GM18502 (cell line): ENCODE data around the gene TMEM108.

ENCODE experiments used
- ATAC-seq: cut with Tn5 transposase; IDR thresholded peaks from one replicate; pipeline ENCODE4 v1.9.1; 2021; ENCODE audit warnings: mild to moderate bottlenecking; ENCODE audit not compliant: unreplicated experiment, poor library complexity

The TMEM108 gene

DNA sequence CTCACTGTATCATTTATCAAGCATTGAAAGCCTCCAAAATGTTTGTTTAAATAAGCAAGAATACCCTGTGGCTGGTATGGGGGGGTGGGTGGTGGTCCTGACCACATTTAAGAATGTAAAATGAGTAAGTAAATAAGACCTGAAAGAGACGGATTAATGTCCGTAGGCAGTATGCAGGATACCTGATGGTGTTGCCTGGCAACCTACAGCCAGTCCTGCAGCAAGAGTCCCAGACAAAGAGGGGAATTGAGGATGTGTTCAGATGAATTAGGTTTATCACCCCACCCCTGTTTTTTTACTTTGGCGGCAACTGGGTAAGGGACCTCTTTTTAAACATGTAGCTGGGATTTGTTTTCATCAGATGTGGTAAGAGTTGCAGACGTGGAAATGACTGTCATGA is 261.9 kb downstream of the TMEM108 start:
- no peak for ATAC-seq

DNA sequence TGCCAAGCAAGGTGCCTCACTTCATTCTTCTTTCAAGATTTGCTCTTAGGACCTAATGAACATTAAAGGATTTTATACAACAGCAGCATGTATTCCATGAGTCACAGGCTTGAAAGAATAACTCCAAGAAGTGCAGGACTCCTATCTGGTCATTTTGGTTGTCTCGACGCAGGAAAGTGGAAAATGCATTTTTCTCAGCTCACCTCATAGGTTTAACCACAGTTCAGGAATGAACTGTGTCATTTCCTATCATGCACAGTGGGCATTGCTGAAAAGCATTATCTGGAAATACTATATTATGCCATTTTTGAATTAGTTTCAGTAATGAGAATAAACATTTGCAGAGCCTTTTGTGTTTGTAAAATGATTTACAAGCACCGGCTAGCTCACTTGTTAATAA is 263.0 kb downstream of the TMEM108 start:
- no peak for ATAC-seq

DNA sequence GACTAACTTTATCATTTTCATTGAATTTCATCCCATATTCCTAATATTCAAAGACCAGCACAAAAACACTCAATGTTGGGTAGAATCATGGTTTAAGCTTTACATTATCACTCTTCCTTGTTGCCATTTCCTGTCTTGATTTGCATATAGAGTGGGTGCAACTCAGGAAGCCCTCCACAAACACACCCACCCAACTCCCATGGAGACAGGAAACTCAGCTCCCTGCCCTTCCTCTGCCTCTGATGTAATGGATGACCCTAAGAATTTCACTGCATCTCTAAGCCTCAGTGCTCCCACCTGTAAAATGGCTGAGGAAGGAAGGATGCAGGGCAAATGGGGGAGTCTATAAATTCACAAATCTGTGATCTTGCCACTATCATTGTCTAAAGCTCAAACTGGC is 263.5 kb downstream of the TMEM108 start:
- no peak for ATAC-seq

DNA sequence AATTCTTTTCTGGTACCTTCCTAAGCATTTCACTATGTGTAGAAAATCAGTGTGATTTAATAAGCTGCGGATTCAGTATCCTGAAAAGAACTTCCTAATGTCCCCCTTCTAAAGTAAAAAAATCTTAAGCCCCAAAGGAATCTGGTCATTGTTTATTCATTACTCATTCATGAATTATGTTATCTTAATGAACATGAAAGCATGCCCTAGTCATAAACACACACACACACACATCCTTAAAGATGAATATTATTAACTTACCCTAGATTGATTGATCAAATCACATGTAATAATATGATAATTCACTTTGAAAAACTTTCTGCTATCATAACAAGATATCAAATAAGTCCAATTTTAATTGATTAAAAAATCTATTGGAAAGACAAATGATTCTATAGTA is 265.2 kb downstream of the TMEM108 start:
- ATAC-seq = no peak

DNA sequence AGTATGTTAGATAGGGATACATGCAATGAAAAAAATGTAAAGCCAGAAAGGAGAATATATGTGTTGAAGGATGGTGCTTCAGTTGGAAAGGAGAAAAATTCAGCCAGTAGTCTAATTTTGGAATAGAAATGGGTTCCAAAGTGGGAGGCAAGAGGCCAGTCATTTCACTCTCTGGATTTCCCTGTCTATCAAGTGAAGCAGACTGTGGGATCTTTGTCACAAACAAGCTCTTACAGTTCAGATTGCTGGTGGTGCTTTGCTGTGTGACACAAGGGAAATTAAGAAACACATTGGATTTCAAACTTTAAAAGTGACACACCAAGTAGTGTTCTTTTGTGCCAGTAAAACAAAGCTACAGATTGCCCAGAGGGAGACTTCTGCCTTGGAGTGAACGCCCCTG is 279.7 kb downstream of the TMEM108 start:
- ATAC-seq = no peak

DNA sequence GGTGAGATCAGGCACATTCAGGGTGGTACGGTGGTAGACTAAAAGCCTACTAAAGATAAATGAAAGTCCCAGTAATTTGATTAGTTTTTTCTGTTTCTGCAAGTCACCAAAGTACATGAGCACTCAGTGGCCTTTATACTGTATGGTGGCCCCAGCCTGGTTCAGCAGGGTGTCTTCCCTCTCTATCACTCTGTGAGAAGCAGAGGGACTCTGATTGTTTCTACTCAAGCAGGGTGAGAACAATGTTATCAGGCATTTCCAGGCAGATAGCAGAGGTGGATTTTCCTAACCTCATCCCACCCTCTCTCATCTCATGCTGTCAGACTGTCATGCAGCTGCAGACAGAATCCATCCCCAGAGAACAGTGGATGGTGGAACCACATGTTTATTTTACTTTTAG is 290.2 kb downstream of the TMEM108 start:
- ATAC-seq = no peak

DNA sequence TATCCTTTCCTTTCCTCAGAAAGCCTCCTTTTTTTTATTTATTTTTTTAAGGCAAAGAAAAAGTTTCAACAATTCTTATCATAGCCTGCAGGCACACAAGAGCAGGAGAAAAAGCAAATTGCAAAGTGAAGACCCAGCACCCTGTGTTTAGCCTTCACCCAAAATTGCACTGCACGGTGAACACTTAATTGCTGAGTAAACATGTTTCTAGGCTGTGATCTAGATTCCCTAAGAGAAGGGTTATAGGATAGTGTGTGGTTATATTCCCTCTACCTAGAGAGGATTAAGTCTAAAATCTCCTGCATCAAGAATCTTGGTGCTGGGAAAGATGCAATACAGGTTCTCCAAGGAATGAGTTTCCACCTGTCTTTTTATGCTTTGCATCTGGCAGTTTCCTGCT is 291.4 kb downstream of the TMEM108 start:
- ATAC-seq = no peak

DNA sequence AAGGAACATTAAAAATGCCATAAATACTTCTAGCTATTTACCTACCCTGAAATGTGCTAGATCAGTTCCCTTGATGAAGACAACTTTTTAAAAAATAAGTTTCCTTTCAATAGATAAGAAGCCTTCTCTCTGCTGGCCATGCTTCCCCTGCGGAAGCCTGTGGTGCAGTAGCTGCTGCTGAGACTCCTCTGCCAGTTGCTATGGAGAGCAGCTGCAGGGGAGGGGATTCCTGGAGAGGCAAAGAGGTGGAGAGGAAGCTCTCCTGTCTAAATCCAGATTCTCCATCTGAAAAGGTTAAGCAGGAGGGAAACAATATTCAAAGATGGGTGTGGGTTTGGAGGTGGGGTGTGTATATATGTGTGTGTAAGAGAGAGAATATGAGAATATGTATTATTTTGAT is 291.9 kb downstream of the TMEM108 start:
- ATAC-seq = no peak

DNA sequence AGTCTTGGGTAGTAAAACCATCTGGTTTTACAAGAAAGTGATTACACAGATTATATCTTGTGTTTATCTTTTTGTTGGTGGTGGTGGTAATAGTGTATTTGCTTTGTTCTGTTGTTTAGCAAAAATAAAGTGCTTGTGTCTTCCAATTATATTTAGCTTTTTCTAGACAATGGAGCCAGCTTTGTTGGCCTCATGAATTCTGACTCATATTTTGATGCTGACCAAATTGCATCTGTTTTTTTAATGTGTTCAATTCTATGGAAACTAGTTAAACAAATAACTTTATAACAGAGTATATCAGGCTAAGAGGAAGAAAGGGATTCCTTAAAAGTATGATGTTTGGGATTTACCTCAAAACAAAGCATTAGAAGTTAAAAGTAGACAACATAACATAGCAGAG is 292.3 kb downstream of the TMEM108 start:
- no peak for ATAC-seq

DNA sequence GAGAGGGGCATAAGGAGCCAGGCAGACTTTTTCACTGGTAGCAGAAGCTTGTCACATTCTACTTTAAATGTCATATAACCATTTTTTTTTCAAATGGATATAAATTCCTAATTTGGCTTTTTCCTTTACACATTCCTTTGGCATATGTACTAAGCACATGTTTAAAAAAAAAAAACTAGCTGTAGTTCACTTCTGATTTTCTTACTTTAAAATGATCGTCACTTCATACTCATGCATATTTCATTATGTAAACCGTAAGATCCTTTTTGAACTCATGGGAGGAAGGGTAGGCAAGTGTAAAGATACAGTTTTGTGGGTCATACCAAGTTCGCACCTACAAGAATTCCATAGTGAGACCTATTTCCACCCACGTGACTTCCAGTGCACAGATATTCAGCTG is 316.5 kb downstream of the TMEM108 start:
- no peak for ATAC-seq

DNA sequence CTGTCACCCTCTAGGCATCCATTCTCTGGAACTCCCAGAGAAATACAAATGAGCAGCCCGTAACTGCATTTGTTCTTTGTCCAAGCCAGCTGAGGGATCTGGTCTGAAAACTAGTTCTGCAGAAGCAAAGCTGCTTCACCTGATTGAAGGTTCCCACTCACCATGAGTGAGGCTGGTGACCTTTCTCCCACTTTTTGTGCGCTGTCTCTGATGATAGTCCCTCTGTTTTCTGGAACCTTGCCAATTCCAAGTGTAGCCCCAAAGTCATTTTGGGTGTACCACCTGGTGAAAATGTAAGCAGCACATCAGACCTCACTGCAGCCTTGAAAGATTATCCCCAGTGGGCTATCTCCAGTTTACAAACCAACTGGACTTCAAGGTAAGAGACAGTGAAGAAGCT is 322.3 kb downstream of the TMEM108 start:
- no peak for ATAC-seq

DNA sequence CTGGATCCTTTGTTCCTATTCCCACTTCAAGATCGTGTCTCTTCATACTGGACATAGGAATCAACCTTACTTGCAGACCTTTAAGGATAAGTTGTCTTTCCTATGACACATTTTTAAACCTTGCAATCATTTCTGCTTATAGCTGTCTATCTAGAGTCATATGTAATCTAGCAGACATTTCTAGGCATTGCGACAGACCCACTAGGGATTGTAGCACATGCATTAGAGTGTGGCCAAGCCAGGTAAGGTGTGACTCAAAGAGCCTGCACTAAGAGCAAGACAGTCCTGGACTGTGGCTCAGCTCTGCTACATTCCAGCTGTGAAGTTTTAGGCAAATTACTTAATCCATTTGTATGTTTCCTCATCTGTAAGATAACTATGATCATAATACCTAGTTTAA is 322.8 kb downstream of the TMEM108 start:
- ATAC-seq = no peak

DNA sequence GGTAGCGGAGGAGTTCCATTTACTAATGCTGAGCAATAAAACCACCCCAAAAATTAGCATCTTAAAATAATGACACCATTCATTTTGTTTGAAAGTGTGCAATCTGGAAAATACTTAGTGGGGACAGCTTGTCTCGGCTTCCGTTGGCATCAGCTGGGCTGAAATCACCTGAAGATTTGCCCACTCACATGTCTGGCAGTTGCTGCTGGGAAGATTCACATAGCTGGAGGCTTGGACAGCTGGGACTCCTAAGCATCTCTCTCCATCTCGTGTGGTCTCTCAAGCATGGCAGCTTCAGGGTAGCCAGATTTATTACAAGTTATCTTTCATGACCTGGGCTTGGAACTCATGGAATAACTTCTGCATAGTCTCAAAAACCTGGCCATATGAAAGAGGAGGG is 323.2 kb downstream of the TMEM108 start:
- no peak for ATAC-seq

DNA sequence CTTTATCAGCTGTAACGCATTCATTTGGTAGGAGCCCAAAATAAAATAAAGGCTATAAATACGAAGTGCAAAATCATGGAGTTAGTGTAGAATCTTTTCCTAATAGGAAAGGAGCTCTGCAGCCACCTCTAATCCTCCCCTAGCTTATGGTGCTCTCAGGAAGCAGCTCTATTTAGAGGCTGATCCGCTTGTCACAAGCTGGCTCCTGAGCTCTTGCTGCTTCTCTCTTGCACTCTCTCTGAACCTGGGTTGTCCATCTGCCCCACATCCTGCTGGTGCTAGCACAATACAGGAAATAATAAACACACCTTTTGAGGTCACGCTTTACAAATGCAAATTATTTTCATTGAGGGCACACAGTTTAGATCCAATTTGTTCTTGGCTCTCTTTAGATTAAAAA is 324.3 kb downstream of the TMEM108 start:
- ATAC-seq = no peak

DNA sequence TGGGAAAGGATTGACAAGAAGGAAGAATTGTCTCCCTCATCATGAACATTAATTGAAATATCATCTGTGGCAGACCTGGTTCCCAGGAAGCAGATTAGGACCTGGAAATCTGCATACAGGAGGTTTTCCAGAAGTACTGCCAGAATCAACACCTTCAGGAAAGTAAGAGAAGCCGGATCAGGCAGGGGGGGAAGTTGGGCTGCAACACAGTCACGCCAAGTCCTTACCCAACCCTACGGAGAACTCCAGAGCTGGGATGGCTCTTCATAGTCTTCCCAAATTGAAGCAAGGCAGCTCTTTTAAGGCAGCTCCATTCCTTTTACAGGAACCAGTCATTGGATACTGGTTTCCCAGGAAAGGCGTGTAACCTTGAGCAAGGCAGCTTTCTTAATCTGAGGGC is 326.5 kb downstream of the TMEM108 start:
- ATAC-seq = no peak

DNA sequence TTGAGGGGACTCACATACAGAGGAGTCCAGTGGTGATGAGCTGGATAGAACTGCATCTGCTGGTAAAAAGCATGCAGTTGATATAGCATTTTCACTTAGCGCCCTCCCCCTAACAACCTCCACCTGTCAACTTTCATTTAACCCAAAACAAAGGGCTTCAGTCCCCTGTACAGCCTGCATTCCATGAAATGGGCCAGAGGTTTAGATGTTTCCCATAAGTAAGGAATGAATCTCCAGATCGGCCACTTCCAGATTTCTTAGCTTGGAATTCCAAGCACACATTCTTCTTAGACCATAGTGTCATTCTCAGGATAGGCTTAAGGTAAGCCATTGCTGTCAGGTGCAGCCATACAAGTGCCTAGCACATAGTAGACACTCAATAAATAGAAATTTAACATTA is 328.7 kb downstream of the TMEM108 start:
- ATAC-seq = no peak

DNA sequence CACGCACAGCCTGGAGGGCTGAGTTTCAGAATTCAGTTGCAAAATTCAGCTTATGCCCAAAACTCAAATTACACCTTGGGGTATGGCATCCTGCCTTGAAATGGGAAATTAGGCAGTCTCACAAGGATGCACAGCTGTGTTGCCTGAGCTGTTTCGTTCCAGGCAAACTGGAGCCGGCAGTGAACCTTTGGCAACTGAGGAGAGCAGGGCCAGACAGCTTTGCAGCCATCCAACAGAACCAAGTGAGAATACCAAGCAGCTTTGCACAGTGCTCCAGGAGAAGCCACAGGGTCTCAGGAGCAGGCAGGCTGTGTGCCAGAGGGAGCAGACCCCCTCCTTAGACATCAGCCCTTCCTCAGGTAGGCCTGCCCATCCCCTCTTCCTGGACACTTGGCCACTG is 329.2 kb downstream of the TMEM108 start:
- ATAC-seq = no peak

DNA sequence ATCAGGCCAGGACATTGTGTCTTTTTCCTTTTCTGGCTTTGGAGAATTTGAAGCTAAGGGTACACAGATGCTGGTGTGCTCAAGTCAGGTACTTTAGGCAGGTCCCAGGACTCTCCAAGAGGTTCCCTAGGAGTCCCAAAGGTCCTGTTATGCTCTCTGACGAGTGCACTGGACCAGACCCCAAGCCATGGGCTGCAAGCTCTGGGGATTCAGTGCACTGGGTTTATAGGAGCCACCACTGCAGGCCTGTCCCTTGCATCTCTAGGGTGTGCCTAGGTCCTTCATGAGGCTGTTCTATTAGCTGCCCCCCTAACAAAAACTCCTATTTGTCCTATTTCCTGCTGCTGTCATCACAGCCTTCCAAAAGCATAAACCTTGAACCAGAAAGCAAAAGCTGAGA is 329.8 kb downstream of the TMEM108 start:
- ATAC-seq = no peak

DNA sequence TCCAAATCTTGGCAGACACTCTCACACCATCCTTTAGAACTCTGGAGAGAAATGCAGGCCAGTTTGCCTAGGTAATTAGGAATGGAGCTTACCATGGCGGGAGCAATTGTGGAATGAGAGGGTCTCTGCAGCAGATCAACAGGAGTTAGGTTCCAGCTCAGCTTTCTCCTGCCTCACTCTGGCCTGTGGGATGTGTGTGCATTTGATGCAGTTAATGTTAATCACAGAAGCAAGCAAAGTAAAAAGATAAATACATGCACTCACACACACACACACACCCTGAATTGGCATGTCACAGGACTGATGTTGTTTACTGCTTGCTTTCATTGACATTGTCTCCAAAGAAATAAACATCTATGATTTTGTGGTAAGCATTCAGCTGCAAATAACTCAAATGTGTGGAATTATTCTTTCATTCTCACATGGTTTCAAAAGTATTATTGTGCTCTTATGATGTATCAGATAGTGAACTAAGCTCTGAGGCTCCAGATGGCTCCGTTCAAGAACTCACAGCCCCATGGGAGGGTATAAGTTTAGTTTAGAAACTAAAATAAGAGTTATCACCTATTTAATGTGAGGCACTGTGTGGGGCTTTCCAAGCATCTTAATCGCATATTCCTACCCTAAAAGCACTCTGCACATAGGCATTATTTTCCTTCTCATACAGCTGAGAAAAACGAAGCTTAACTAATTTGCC is 330.3 kb downstream of the TMEM108 start:
- no peak for ATAC-seq

DNA sequence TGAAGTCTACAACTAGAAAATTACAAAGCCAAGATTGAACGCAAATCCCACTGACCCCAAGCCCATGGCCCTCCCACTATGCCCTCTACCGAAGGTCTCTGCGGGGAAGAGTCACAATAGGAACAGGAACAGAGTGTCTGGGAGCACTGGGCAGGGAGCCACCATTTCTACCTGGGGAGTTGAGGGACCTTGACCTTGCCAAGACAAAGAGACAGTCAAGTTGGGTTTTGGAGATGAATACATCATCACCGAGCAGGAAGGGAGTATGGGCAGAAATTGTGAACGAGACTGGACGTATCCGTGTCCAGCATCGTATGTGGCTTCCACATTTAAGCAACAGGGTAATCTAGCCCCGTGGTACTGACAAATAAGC is 330.9 kb downstream of the TMEM108 start:
- no peak for ATAC-seq

DNA sequence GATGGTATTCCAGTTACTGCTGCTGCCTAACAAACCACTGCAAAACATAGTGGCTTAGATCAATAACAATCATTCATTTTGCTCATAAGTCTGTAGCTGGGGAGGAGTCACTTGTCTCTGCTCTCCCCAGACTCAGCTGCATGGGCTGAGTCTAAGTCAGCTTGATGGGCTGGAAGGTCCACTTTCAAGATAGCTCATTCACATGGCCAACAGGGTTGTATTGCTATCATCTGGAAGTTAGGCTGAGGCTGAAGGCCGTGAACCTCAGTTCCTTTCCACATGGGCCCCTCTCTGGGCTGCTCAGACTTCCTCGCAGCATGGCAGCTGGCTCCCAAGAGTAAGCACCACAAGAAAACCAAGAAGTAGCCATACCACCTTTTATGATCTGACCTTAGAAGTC is 333.0 kb downstream of the TMEM108 start:
- ATAC-seq = no peak

DNA sequence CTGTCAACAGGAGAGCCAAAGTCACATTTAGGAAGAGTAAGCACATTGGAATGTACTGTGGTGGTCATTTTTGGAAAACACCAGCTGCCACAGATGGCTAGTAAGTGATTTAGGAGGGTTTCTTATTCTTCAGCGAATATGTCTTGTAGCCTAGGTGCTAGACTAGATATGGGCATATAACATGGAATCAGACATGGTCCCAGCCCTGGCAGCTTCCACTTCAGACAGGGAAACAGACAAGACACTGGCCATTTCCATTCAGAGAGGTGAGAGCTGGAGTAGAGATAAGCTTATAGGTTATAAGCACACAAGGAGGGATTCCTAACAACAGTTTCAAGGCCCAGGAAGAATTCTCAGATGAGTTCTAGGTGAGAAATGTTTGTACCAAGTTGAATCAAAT is 333.5 kb downstream of the TMEM108 start:
- ATAC-seq = no peak
